ENCODE results near the gene CDADC1. TPM values are rescaled to one million over a fixed set of nuclear protein-coding genes. Genes with fewer than 3 reads are reported as not detected.
A peak's percentile ranks its signal among the peaks of the same experiment; 100 is the strongest.
"Not testable (repeated sequence)": the region's sequence is repeated elsewhere in the genome, so short reads cannot be mapped to it uniquely, and the experiment has no call there.

Gene CDADC1
- polyA plus RNA-seq, 1 of the 3 experiments (the other 2 are of a cell fraction) = 3.5 TPM

- no peaks in the 10 kb centered on the region for H3K79me2 ChIP-seq (ENCODE audit: insufficient read depth)
- no peak overlapping the region for H3K4me3 ChIP-seq (ENCODE audit: low read depth in 2 of 2, low read length in 1 of 2)
- H3K9me2 ChIP-seq = no peaks in the 10 kb centered on the region
- no peak overlapping the region for H3K27ac ChIP-seq (ENCODE audit: low read depth in 2 of 2, low read length in 1 of 2)
- H3K9me3 ChIP-seq = no peaks in the 10 kb centered on the region
- no peaks in the 10 kb centered on the region for H3K27me3 ChIP-seq (ENCODE audit: insufficient read depth)
- no peak overlapping the region for H3K9ac ChIP-seq
- H3K36me3 ChIP-seq (replicated peaks in 1 of 2; ENCODE audit: control insufficient read depth in 1 of 2, insufficient read depth in 2 of 2, low read length in 1 of 2) = no peaks in the 10 kb centered on the region
- H4K20me1 ChIP-seq (ENCODE audit: insufficient read depth) = no peaks in the 10 kb centered on the region
- no peaks in the 10 kb centered on the region for H3F3A ChIP-seq (replicated peaks; ENCODE audit: insufficient read depth)
- WGBS (ENCODE audit: low lambda C conversion rate) = 63% methylated on average over 6 of the region's 6 CpGs
- POLR2A ChIA-PET = interaction anchor here (1.3 kb wide), 1 partner anchor 150 kb away, joined by 4 read pairs; the partner anchor contains the start of gene CAB39L
- CTCF ChIA-PET = interaction anchor here (2.0 to 4.7 kb wide), 3 partner anchors 8 to 315 kb away, joined by 8 to 32 read pairs (median 26); no protein-coding TSS in a partner anchor
- no peak overlapping the region for H3K4me2 ChIP-seq
- peaks cover 0 to 3% of the 10 kb centered on the region in 2 experiments; a peak in 1 of 4 replicates for H3K4me1 ChIP-seq (ENCODE audit: control insufficient read depth in 1 of 2, insufficient read depth in 2 of 2, low read depth in 1 of 2, low read length in 1 of 2)
- no peak overlapping the region for H2AFZ ChIP-seq (ENCODE audit: low read depth)
- no peak for TF ChIP-seq CHD2 (IDR thresholded peaks at IDR 0.05; ENCODE audit: low read length, partially characterized antibody)
- peak; percentile 53 for TF ChIP-seq NFIC (IDR thresholded peaks at IDR 0.05; ENCODE audit: borderline replicate concordance)
- DNase-seq = peak; percentile 49
Measured at GRCh38 chr13:49292742-49293486, 45.2 kb downstream of the CDADC1 start.

DNA sequence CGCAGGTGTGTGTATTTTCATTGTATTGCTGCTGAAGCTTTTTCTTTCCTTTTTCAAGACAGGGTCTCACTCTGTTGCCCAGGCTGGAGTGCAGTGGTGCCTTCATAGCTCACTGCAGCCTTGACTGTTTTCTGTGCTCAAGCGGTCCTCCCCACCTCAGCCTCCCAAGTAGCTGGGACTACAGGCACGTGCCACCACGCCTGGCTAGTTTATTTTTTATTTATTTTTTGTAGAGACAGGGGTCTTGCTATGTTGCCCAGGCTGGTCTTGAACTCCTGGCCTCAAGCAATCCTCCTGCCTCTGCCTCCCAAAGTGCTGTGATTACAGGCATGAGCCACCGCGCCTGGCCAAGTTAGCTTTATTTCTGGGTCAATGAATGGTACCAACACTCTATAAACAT is 47.0 kb downstream of the CDADC1 start:
- WGBS (ENCODE audit: low lambda C conversion rate) = 92% methylated on average over 6 of the region's 6 CpGs
- CTCF ChIA-PET = interaction anchor here (0.6 to 4.7 kb wide), 4 partner anchors 14 to 1746 kb away, joined by 3 to 32 read pairs (median 8); no protein-coding TSS in a partner anchor

GRCh38 chr13:49295244-49295643 is 47.5 kb downstream of the CDADC1 start:
- 78% methylated on average over 6 of the region's 6 CpGs for WGBS (ENCODE audit: low lambda C conversion rate)
- H3K79me2 ChIP-seq (ENCODE audit: insufficient read depth) = no peaks in the 10 kb centered on the region
- no peaks in the 10 kb centered on the region for H3K9me2 ChIP-seq
- no peak overlapping the region for H2AFZ ChIP-seq (ENCODE audit: low read depth)
- H3K27me3 ChIP-seq (ENCODE audit: insufficient read depth) = no peaks in the 10 kb centered on the region
- DNase-seq = no peak
- peaks cover 0 to 3% of the 10 kb centered on the region in 2 experiments; a peak in 1 of 4 replicates for H3K4me1 ChIP-seq (ENCODE audit: control insufficient read depth in 1 of 2, insufficient read depth in 2 of 2, low read depth in 1 of 2, low read length in 1 of 2)
- POLR2A ChIA-PET = no interaction called here
- no peaks in the 10 kb centered on the region for H3K36me3 ChIP-seq (replicated peaks in 1 of 2; ENCODE audit: control insufficient read depth in 1 of 2, insufficient read depth in 2 of 2, low read length in 1 of 2)
- H3K4me3 ChIP-seq (ENCODE audit: low read depth in 2 of 2, low read length in 1 of 2) = no peak overlapping the region
- no peaks in the 10 kb centered on the region for H4K20me1 ChIP-seq (ENCODE audit: insufficient read depth)
- no peak overlapping the region for H3K4me2 ChIP-seq
- no peaks in the 10 kb centered on the region for H3F3A ChIP-seq (replicated peaks; ENCODE audit: insufficient read depth)
- CTCF ChIA-PET = interaction anchor here (1.5 to 4.7 kb wide), 3 partner anchors 15 to 312 kb away, joined by 4 to 32 read pairs (median 13); no protein-coding TSS in a partner anchor
- no peak overlapping the region for H3K9ac ChIP-seq
- no peak overlapping the region for H3K27ac ChIP-seq (ENCODE audit: low read depth in 2 of 2, low read length in 1 of 2)
- no peaks in the 10 kb centered on the region for H3K9me3 ChIP-seq
- TF ChIP-seq RFX5 (IDR thresholded peaks at IDR 0.05; ENCODE audit: low read length) = no peak
- TF ChIP-seq RXRA (IDR thresholded peaks at IDR 0.05; ENCODE audit: borderline replicate concordance, low read depth) = no peak
- no peak for TF ChIP-seq TAF1 (IDR thresholded peaks at IDR 0.05; ENCODE audit: borderline replicate concordance, low read depth, low read length)
- TF ChIP-seq CHD2 (IDR thresholded peaks at IDR 0.05; ENCODE audit: low read length, partially characterized antibody) = no peak
- TF ChIP-seq FOXM1 (IDR thresholded peaks at IDR 0.05; ENCODE audit: low read depth) = no peak
- TF ChIP-seq IRF3 (IDR thresholded peaks at IDR 0.05; ENCODE audit: low read depth, low read length) = no peak
- TF ChIP-seq, protein P1, sequence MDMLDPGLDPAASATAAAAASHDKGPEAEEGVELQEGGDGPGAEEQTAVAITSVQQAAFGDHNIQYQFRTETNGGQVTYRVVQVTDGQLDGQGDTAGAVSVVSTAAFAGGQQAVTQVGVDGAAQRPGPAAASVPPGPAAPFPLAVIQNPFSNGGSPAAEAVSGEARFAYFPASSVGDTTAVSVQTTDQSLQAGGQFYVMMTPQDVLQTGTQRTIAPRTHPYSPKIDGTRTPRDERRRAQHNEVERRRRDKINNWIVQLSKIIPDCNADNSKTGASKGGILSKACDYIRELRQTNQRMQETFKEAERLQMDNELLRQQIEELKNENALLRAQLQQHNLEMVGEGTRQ (IDR thresholded peaks at IDR 0.05; ENCODE audit: borderline replicate concordance, low read depth, low read length) = no peak
- TF ChIP-seq FOSL2 (IDR thresholded peaks at IDR 0.05; ENCODE audit: borderline replicate concordance, low read depth) = no peak
- no peak for TF ChIP-seq SMC3 (IDR thresholded peaks at IDR 0.05; ENCODE audit: low read depth, low read length)
- TF ChIP-seq, protein P2, sequence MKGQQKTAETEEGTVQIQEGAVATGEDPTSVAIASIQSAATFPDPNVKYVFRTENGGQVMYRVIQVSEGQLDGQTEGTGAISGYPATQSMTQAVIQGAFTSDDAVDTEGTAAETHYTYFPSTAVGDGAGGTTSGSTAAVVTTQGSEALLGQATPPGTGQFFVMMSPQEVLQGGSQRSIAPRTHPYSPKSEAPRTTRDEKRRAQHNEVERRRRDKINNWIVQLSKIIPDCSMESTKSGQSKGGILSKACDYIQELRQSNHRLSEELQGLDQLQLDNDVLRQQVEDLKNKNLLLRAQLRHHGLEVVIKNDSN (IDR thresholded peaks at IDR 0.05; ENCODE audit: borderline replicate concordance, low read depth) = no peak
- no peak for TF ChIP-seq POLR2AphosphoS5 (IDR thresholded peaks at IDR 0.05; ENCODE audit: low read depth, low read length)
- TF ChIP-seq TEAD4 (IDR thresholded peaks at IDR 0.05; ENCODE audit: borderline replicate concordance, insufficient read depth) = no peak
- TF ChIP-seq SIN3A (IDR thresholded peaks at IDR 0.05; ENCODE audit: borderline replicate concordance, low read depth, low read length) = no peak
- TF ChIP-seq EZH2phosphoT487 (IDR thresholded peaks at IDR 0.05; ENCODE audit: borderline replicate concordance, low read depth) = no peak

More for the DNA sequence above, 47.0 kb downstream of the CDADC1 start:
- H2AFZ ChIP-seq (ENCODE audit: low read depth); H3K36me3 ChIP-seq (replicated peaks in 1 of 2; ENCODE audit: control insufficient read depth in 1 of 2, insufficient read depth in 2 of 2, low read length in 1 of 2); H3K4me1 ChIP-seq (ENCODE audit: control insufficient read depth in 1 of 2, insufficient read depth in 2 of 2, low read depth in 1 of 2, low read length in 1 of 2); H3K4me3 ChIP-seq (ENCODE audit: low read depth in 2 of 2, low read length in 1 of 2); H3K79me2 ChIP-seq (ENCODE audit: insufficient read depth); H3K9me3 ChIP-seq; H3K9ac ChIP-seq; POLR2A ChIA-PET; H4K20me1 ChIP-seq (ENCODE audit: insufficient read depth); DNase-seq; H3K4me2 ChIP-seq; H3F3A ChIP-seq (replicated peaks; ENCODE audit: insufficient read depth); H3K9me2 ChIP-seq; H3K27me3 ChIP-seq (ENCODE audit: insufficient read depth); H3K27ac ChIP-seq (ENCODE audit: low read depth in 2 of 2, low read length in 1 of 2): not testable (repeated sequence)

All from SK-N-SH (cell line).